Activated naive CD4-positive, alpha-beta T cell treated with anti-CD3 and anti-CD28 coated beads, Interleukin-2, amount 10 ng/mL, durations not matched to agents 7 days and 5 days (primary cell): ENCODE measurements around the gene IKZF3.
"Not testable (repeated sequence)": the region's sequence is repeated elsewhere in the genome, so short reads cannot be mapped to it uniquely, and the experiment has no call there.

Experiments used
- CTCF ChIA-PET: fragments of 350-600 bp; sonication (Branson Sonifier 250); formaldehyde crosslinking; loops from one replicate; lab custom pipeline; 2021; ENCODE audit warnings: antibody characterized with exemption; lab: Charles Lee
- DNase-seq: peaks from one replicate; pipeline ENCODE4 v3.0.0-alpha.2; 2020
- H3K27ac Mint-ChIP-seq: one replicate; pipeline ENCODE4 v1.8.0; 2021; ENCODE audit warnings: mild to moderate bottlenecking, moderate library complexity, mixed read lengths
- H3K27me3 Mint-ChIP-seq: one replicate; pipeline ENCODE4 v1.8.0; 2021; ENCODE audit warnings: mild to moderate bottlenecking, mixed read lengths
- H3K36me3 Mint-ChIP-seq: one replicate; pipeline ENCODE4 v1.8.0; 2021; ENCODE audit warnings: mixed read lengths
- H3K4me1 Mint-ChIP-seq: one replicate; pipeline ENCODE4 v1.8.0; 2021; ENCODE audit warnings: mixed read lengths
- H3K4me3 Mint-ChIP-seq: one replicate; pipeline ENCODE4 v1.8.0; 2021; ENCODE audit warnings: mild to moderate bottlenecking, moderate library complexity, mixed read lengths
- H3K9me3 Mint-ChIP-seq: one replicate; pipeline ENCODE4 v1.8.0; 2021; ENCODE audit warnings: mixed read lengths

Gene IKZF3

DNA sequence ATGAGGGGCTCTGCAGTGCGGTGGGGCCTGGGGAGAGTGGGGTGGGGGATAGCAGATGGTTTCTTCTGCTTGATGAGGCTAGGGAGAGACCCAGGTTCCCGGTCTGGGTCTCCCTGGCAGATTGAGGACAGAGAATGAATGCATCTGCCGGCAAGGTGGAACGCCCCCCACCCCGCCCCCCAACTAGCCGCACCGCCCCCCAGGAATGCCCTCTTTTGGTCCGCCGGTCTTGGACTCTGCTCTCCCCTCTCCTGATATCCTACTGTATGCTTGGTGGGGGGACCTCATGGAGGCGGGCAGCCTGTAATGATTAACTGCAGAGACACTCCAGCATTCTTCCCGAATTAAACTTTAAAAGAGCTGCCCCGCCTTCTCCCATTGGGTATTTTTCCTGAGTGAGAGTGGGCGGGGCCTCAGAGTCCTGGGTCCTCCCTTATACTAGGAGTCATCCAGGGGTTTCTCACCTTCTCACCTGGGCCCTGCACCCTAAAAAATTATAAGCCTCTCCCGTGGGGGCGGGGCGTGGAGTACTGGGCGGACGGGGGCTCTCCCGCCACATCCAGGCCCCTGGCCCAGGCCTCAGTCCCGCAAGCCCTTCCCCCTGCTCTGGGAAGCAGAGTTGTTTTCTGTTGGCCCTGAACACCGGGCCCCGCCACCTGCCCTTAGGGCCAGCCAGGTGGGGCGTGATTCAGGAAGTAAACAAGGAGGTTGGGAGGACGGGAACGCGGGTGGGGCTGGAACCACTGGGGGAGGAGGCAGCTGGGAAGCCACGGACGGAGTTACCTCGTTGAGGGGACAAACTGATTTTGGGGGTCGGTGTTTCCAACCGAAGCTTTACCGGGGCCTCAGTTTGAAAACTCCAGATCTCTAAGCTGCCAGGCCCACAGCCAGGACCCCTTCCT is 124.9 kb downstream of the IKZF3 start:
- H3K4me1 Mint-ChIP-seq = peaks cover 39% of the 10 kb centered on the region
- peak overlapping the region; percentile 71 for H3K4me3 Mint-ChIP-seq
- no peaks in the 10 kb centered on the region for H3K9me3 Mint-ChIP-seq
- no peak overlapping the region for H3K27ac Mint-ChIP-seq
- no peak for DNase-seq
- peaks cover 95% of the 10 kb centered on the region for H3K27me3 Mint-ChIP-seq
- CTCF ChIA-PET = no interaction called here
- H3K36me3 Mint-ChIP-seq = no peaks in the 10 kb centered on the region

DNA sequence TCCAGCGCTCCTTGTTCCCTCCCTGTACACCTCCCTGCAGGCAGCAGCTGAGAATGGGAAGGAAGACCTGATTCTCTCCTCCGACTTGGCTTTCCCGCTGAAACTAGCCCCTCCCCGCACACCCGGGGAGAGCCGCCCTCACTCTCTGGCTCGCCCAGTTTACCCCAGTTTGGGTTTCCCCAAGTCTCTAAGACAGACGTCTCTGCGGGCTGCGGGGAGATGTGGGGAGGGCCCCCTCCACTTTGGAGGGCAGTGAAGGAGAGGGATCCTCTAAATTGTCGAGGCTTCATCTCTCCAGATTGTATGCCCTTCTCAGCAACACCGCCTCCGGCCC is 125.6 kb downstream of the IKZF3 start:
- Mint-ChIP-seq H3K36me3 (no peaks in the 10 kb centered on the region), H3K4me3 (peak overlapping the region; percentile 71), H3K27ac (no peak overlapping the region), H3K9me3 (no peaks in the 10 kb centered on the region), H3K27me3 (peaks cover 93% of the 10 kb centered on the region), H3K4me1 (peaks cover 39% of the 10 kb centered on the region)
- CTCF ChIA-PET = no interaction called here
- DNase-seq = peak; percentile 63

DNA sequence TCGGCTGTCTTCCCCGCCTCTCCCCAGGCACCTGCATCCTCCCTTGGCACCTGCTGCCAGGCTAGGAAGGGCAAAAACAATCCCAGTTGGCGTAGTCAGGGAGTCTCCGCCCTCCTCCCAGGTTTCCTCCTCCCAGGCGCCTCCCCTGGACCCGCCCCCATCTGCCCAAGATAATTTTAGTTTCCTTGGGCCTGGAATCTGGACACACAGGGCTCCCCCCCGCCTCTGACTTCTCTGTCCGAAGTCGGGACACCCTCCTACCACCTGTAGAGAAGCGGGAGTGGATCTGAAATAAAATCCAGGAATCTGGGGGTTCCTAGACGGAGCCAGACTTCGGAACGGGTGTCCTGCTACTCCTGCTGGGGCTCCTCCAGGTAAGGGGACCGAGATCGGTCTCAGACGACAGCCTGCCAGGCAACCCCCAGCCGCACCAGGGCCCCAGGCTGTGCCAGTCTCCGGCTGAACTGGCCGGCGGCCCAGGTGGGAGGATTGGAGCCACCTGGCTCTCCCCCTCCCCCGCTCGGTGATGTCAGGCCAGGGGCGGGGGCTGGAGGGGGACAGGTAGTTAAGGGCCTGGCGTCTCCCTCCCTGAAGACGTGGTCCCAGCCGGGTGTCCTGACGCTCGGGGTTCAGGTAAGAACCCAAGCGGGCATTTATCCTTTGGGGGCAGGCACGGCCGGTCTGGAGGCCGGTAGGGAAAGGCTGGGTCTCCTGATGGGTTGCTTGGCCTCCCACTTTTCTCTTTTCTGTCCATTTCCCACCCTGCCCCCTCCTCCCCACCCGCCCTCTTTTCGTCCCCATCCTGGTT is 126.1 kb downstream of the IKZF3 start, which contains the start of gene GRB7:
TSS of gene GRB7 (plus strand) at position 179 of the 808 bp plus-strand sequence. CDS start 4,364 bp downstream, outside the sequence.
- H3K9me3 Mint-ChIP-seq = no peaks in the 10 kb centered on the region
- peaks cover 90% of the 10 kb centered on the region for H3K27me3 Mint-ChIP-seq
- H3K4me1 Mint-ChIP-seq = peaks cover 39% of the 10 kb centered on the region
- CTCF ChIA-PET = no interaction called here
- H3K36me3 Mint-ChIP-seq = no peaks in the 10 kb centered on the region
- DNase-seq = peak; percentile 30
- H3K4me3 Mint-ChIP-seq = peak within 1 kb of the TSS; percentile 71
- H3K27ac Mint-ChIP-seq = no peak within 1 kb of the TSS

DNA sequence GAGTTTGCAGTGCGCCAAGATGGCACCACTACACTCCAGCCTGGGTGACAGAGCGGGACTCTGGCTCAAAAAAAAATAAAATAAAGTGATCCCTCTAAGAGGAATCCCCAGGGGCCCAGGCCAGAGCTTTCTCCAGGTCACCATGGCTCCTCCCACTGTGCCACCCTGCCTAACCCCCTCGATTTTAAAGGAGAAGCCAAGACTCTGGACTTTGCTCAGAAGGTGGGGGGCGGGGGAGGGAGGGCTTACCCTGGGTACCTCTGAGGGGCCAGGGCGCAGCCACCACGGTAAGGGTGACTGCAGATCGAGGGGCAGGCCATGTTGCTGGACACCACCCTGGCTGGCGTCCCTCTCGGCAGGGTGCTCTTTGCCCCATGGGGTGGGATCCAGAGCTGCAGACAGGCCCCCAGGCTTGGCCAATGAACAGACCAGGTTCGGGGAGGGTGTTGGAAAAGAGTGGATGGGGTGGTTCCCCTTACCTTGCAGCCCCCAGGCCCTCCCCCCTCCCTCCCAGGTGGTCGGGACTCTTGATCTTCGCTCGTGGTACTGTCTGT is 126.8 kb downstream of the IKZF3 start:
- DNase-seq = no peak
- H3K36me3 Mint-ChIP-seq = no peaks in the 10 kb centered on the region
- H3K27ac Mint-ChIP-seq = no peak overlapping the region
- no peaks in the 10 kb centered on the region for H3K9me3 Mint-ChIP-seq
- CTCF ChIA-PET = no interaction called here
- H3K27me3 Mint-ChIP-seq = peaks cover 90% of the 10 kb centered on the region
- peaks cover 43% of the 10 kb centered on the region for H3K4me1 Mint-ChIP-seq
- peak overlapping the region; percentile 33 for H3K4me3 Mint-ChIP-seq

DNA sequence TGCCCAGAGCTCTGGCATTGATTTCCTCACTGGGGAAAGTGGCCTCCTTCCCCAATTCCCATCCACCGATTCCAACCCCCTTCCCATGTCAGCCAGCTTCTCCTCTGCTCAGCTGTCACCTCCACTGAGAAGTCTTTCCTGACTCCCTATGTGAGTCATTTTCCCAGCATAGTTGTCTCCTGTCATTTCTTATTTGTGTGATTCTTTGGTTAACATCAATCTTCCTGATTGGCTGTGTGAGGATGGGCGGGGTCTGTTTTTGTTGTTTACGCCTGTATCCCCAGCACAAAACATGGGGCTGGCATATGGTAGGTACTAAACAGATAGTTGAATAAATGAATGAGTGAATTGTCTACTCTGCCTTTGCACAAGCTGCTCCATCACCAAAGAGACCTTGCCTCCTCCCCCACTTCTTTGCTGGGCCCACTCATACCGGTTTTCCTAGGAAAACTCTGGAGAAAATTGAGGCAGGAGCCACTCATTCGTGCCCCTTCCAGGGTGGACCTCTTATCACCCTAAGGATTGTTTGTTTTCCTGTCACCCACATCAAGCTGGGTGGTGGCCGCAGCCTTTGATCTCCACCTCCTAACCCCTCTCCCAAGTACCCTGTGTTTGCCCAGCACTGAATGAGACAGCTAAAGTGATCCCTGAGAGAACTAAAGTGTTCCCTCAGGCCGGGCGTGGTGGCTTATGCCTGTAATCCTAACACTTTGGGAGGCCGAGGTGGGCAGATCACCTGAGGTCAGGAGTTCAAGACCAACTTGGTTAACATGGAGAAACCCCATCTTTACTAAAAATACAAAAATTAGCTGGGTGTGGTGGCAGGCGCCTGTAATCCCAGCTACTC is 127.6 kb downstream of the IKZF3 start:
- CTCF ChIA-PET = no interaction called here
- Mint-ChIP-seq H3K27me3 (peaks cover 88% of the 10 kb centered on the region), H3K36me3 (no peaks in the 10 kb centered on the region), H3K9me3 (no peaks in the 10 kb centered on the region), H3K4me3 (no peak overlapping the region), H3K4me1 (peaks cover 43% of the 10 kb centered on the region), H3K27ac (no peak overlapping the region)
- no peak for DNase-seq

DNA sequence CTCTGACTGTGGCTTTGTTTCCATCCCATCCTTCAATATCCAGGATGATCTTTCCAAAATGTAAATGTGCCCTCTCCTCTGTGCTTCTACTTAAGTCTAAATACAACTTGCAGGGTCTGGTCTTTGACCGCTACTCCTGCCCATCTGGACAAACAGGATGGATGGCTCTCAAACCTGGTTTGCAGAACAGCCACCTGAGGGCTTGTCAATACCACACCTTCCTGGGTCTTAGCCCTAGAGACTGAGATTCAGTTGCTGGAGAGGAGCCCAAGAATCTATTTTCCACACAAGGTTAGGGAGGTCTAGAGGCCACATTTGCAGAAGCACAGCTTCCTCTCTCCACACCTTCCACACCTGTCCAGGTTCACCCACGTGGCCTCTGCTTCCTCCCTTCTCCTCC is 128.2 kb downstream of the IKZF3 start:
- CTCF ChIA-PET = no interaction called here
- no peaks in the 10 kb centered on the region for H3K36me3 Mint-ChIP-seq
- DNase-seq = no peak
- H3K27ac Mint-ChIP-seq = no peak overlapping the region
- H3K4me1 Mint-ChIP-seq = peaks cover 41% of the 10 kb centered on the region
- H3K27me3 Mint-ChIP-seq = peaks cover 81% of the 10 kb centered on the region
- no peak overlapping the region for H3K4me3 Mint-ChIP-seq
- no peaks in the 10 kb centered on the region for H3K9me3 Mint-ChIP-seq

DNA sequence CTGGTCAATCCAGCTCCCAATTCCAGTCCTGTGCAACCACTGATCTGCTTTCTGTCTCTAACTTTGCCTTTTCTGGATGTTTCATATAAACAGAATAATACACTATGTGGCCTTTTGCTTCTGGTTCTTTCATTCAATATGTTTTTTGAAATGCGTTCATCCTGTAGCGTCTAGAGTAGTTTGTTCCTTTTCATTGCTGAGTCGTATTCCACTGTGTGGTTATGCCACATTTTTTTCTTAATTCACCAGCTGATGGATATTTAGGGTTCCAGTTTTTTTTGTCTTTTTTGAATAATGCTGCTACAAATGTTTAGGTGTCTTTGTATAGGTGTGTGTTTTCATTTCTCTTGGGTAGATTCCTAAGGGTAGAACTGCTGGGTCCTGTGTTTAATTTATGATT is 131.5 kb downstream of the IKZF3 start:
- Mint-ChIP-seq H3K4me3 (peak overlapping the region; percentile 9), H3K9me3 (no peaks in the 10 kb centered on the region), H3K36me3 (peaks cover 13% of the 10 kb centered on the region), H3K27ac (no peak overlapping the region), H3K4me1 (peaks cover 32% of the 10 kb centered on the region), H3K27me3 (peaks cover 48% of the 10 kb centered on the region)
- CTCF ChIA-PET = interaction anchor here (1.2 to 5.1 kb wide), 4 partner anchors 14 to 133 kb away, joined by 3 to 30 read pairs (median 4); no protein-coding TSS in a partner anchor
- no peak for DNase-seq

DNA sequence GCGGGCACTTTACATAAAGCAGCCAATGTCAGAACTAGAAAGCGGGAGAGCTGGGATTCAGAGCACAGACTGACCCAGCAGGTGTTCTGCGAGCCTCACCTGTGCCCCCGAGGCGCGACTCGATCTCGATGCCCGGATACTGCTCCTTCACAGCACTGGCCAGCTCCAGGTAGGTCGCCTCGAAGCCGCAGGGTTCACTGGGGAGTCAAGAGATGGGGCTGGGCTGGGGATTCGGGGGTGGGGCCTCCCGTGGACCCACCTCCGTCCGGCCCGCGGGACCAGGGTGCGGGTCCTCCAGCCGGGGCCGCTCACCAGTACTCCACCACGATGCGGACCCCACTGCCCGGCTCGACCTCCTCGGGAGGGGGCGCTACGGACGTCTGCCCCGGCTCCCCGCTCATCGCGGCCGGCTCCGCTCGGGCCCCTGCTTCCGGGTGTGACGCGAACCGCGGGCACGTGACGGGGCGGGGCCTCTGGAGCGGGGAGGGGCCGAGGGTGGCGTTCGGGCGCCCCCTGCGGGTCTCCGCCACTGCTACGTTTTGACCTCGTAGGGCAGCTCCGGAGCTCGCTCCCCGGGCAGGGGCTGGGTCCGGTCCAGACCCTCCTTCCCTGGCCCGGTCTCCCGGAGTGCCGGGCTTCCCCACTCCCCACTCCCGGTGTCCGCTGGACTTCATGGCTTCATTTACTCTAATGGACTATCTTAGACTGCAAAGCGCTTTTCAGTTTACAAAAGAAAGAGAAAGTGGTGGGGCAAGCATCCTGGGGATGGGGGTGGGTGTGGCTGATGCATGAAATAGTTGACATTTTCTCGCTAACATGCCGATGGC is 133.8 kb downstream of the IKZF3 start, which contains the start of gene MIEN1:
TSS of gene MIEN1 (minus strand) at position 438 of the 827 bp plus-strand sequence. CDS start at position 401, 37 bp downstream.
- Mint-ChIP-seq H3K27ac (peak within 1 kb of the TSS; percentile 91), H3K36me3 (peaks cover 13% of the 10 kb centered on the region), H3K4me1 (peaks cover 23% of the 10 kb centered on the region), H3K4me3 (peak within 1 kb of the TSS; percentile 91), H3K9me3 (no peaks in the 10 kb centered on the region), H3K27me3 (peaks cover 25% of the 10 kb centered on the region)
- peak; percentile 94 for DNase-seq
- CTCF ChIA-PET = interaction anchor here (0.6 to 5.1 kb wide), 13 partner anchors 12 to 250 kb away, joined by 3 to 30 read pairs (median 4); partner anchors contain the start of gene IKZF3

DNA sequence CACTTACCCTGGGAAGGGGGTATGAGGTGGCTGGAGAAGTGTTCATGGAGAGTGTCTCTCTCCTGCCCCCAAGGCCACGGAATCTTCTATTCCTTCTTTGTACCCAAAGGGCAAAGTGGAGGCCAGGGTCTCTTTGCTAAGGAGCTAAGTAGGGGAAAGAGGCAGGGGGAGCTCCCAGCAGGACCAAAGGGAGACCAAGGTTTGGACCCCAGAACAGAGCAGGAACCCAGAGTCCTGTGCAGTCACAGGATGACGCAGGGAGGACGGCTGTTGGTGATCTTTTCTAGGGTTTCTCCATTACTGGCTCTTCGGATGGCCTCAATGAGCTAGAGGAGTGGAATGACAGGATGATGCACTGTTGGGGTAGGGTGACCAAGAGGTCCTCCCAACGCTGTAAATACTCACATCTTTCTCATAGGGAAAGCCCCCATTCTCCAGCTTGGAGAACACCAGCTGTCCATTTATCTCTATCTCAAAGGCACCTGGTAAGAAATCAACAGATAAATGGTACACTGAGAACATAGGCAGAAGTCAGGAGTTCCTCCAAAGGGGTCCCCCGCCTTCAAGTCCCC is 134.7 kb downstream of the IKZF3 start:
- H3K9me3 Mint-ChIP-seq = no peaks in the 10 kb centered on the region
- H3K36me3 Mint-ChIP-seq = peaks cover 16% of the 10 kb centered on the region
- no peak for DNase-seq
- CTCF ChIA-PET = interaction anchor here (0.9 to 5.1 kb wide), 10 partner anchors 11 to 143 kb away, joined by 3 to 30 read pairs (median 4); partner anchors contain the start of gene IKZF3
- H3K27ac Mint-ChIP-seq = peak overlapping the region; percentile 91
- H3K27me3 Mint-ChIP-seq = peaks cover 17% of the 10 kb centered on the region
- peak overlapping the region; percentile 91 for H3K4me3 Mint-ChIP-seq
- H3K4me1 Mint-ChIP-seq = peaks cover 23% of the 10 kb centered on the region

DNA sequence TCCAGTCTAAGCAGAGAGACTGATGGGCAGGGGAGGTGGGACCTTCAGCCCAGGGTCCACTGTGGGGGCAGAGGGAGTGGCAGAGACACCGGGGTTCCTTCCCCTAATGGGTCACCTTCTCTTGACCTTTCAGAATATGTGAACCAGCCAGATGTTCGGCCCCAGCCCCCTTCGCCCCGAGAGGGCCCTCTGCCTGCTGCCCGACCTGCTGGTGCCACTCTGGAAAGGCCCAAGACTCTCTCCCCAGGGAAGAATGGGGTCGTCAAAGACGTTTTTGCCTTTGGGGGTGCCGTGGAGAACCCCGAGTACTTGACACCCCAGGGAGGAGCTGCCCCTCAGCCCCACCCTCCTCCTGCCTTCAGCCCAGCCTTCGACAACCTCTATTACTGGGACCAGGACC is 136.6 kb downstream of the IKZF3 start:
- peaks cover 16% of the 10 kb centered on the region for H3K36me3 Mint-ChIP-seq
- H3K4me3 Mint-ChIP-seq = no peak overlapping the region
- H3K4me1 Mint-ChIP-seq = peaks cover 22% of the 10 kb centered on the region
- H3K9me3 Mint-ChIP-seq = no peaks in the 10 kb centered on the region
- no peak for DNase-seq
- peaks cover 8% of the 10 kb centered on the region for H3K27me3 Mint-ChIP-seq
- H3K27ac Mint-ChIP-seq = no peak overlapping the region
- CTCF ChIA-PET = no interaction called here

DNA sequence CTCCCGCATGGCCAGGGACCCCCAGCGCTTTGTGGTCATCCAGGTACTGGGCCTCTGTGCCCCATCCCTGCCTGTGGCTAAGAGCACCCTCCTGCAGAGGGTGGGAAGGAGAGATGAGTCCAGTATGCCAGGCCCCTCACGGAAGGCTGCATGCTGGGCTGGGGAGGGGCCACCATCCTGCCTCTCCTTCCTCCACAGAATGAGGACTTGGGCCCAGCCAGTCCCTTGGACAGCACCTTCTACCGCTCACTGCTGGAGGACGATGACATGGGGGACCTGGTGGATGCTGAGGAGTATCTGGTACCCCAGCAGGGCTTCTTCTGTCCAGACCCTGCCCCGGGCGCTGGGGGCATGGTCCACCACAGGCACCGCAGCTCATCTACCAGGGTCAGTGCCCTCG is 137.5 kb downstream of the IKZF3 start:
- CTCF ChIA-PET = no interaction called here

DNA sequence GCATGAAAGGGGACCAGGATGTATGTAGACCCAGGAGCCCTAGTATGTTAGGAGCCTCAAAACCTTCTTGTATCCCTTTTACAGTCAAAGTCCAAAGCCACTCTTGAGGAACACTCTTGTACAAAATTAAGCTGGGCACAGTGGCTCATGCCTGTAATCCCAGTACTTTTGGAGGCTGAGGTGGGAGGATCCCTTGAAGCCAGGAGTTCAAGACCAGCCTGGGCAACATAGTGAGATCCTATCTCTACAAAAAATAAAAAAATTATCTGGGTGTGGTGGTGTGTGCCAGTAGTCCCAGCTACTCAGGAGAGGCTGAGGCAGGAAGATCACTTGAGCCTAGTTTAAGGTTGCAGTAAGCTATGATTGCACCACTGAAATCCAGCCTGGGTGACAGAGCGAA is 138.2 kb downstream of the IKZF3 start:
- peaks cover 16% of the 10 kb centered on the region for H3K4me1 Mint-ChIP-seq
- H3K4me3 Mint-ChIP-seq, H3K9me3 Mint-ChIP-seq, H3K27me3 Mint-ChIP-seq, DNase-seq, CTCF ChIA-PET, H3K27ac Mint-ChIP-seq: not testable (repeated sequence)
- peaks cover 16% of the 10 kb centered on the region for H3K36me3 Mint-ChIP-seq

More for the DNA sequence above, 137.5 kb downstream of the IKZF3 start:
- Mint-ChIP-seq H3K9me3 (no peaks in the 10 kb centered on the region), H3K27me3 (peaks cover 3% of the 10 kb centered on the region), H3K36me3 (peaks cover 16% of the 10 kb centered on the region), H3K27ac (no peak overlapping the region), H3K4me3 (no peak overlapping the region), H3K4me1 (peaks cover 20% of the 10 kb centered on the region)
- no peak for DNase-seq
